Measurements from ENCODE around the gene HMOX2.

Gene HMOX2

GRCh38 chr16:4435337-4436067 is 40.7 kb upstream of the HMOX2 start:
- TF ChIP-seq CTCF (conservative IDR thresholded peaks at IDR 0.05): no peak
- TF ChIP-seq ZFX (IDR thresholded peaks at IDR 0.05): no peak

GRCh38 chr16:4437366-4437765 is 38.8 kb upstream of the HMOX2 start:
- no peak overlapping the region for H3K27ac ChIP-seq
- TF ChIP-seq CTCF (conservative IDR thresholded peaks at IDR 0.05) (no peak), ZFX (IDR thresholded peaks at IDR 0.05) (no peak)

More at GRCh38 chr16:4435337-4436067, 40.7 kb upstream of the HMOX2 start:
- no peak overlapping the region for H3K27ac ChIP-seq

- no peak overlapping the region for H3K27ac ChIP-seq
- TF ChIP-seq CTCF (conservative IDR thresholded peaks at IDR 0.05): no peak
- no peak for TF ChIP-seq ZFX (IDR thresholded peaks at IDR 0.05)
Measured at GRCh38 chr16:4442371-4442770, 33.8 kb upstream of the HMOX2 start.

- no peak overlapping the region for H3K27ac ChIP-seq
- TF ChIP-seq ZFX (IDR thresholded peaks at IDR 0.05) (no peak), CTCF (conservative IDR thresholded peaks at IDR 0.05) (no peak)
Measured at GRCh38 chr16:4443271-4443670, 32.9 kb upstream of the HMOX2 start.

- H3K27ac ChIP-seq: no peak overlapping the region
- TF ChIP-seq CTCF (conservative IDR thresholded peaks at IDR 0.05) (no peak), ZFX (IDR thresholded peaks at IDR 0.05) (no peak)
Measured at GRCh38 chr16:4443986-4444385, 32.2 kb upstream of the HMOX2 start.

GRCh38 chr16:4450430-4450829 is 25.8 kb upstream of the HMOX2 start:
- H3K27ac ChIP-seq: no peak overlapping the region
- TF ChIP-seq ZFX (IDR thresholded peaks at IDR 0.05) (no peak), CTCF (conservative IDR thresholded peaks at IDR 0.05) (no peak)

GRCh38 chr16:4450931-4451519 is 25.2 kb upstream of the HMOX2 start:
- no peak for TF ChIP-seq CTCF (conservative IDR thresholded peaks at IDR 0.05)
- TF ChIP-seq ZFX (IDR thresholded peaks at IDR 0.05): no peak
- no peak overlapping the region for H3K27ac ChIP-seq
